G401.6 (cell line): Measurements from ENCODE around the gene DNAJC4.

ENCODE experiments used
- FAIRE-seq: peaks from 2 replicates; lab custom pipeline; 2012; peaks lifted over from hg19 to GRCh38; lab: Jason Lieb, UNC

Gene DNAJC4

DNA sequence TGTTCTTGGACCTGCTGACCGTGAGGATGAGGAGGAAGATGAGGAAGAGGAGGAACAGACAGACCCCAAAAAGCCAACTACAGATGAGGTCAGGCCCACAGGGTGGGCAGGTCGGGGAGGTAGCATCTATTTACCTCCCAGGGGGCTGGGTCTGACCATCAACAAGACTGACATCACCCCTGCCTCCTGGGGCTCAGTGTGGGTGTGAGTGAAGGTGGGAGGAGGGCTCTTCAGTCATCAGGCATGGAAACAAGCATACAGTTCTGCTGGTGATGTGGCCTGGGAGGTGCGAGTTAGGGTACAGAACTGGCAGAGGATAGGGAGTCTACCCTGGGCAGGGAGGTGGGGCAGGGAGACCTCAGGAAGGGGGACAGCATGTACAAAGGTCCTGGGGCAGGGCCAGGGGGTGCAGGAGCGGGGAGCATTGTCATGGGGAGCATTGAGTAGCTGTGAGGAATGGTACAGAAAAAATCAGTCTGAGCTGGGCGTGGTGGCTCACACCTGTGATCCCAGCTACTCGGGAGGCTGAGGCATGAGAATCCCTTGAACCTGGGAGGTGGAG lies 29.9 kb downstream of the DNAJC4 start:
- FAIRE-seq = no peak

DNA sequence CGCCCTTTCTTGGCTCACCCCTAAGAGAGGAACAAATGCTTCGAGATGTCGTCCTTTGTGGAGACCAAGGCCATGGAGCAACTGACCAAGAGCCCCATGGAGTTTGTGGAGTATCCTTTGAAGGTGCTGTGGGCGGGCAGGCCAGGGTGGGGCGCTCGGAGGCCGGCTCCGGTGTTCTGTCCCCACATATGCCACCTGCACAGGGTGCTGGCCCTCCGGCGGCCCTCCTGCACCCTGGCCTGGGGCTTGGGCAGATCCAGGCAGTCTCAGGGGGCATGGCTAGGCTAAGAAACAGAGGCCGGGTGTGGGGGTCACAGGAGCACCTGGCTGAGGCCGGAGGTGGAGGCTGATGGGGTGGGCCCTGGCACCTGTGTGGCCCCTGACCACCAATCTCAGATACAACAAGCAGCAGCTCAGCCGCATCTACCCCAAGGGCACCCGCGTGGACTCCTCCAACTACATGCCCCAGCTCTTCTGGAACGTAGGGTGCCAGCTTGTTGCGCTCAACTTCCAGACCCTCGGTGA lies 31.3 kb downstream of the DNAJC4 start:
- no peak for FAIRE-seq

DNA sequence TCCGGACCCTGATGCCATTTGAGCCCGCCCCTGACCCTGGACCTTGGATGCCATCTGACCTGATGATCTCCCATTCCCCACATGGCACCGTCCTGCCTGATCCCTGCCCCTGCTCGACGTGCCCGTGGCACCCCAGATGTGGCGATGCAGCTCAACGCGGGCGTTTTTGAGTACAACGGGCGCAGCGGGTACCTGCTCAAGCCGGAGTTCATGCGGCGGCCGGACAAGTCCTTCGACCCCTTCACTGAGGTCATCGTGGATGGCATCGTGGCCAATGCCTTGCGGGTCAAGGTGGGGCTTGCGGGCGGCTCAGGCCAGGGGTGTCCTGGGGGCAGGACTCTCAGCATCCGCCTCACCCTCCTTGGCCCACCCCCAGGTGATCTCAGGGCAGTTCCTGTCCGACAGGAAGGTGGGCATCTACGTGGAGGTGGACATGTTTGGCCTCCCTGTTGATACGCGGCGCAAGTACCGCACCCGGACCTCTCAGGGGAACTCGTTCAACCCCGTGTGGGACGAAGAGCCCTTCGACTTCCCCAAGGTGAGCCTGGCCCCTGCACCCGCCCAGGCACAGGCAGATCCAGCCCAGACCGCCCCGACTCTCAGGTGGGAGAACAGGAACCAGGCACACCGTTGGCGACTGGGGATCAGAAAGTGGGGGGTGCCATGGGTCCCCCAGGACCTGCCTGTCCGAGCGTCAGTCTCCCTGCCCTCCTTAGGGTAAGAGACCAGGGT lies 32.1 kb downstream of the DNAJC4 start:
- no peak for FAIRE-seq

DNA sequence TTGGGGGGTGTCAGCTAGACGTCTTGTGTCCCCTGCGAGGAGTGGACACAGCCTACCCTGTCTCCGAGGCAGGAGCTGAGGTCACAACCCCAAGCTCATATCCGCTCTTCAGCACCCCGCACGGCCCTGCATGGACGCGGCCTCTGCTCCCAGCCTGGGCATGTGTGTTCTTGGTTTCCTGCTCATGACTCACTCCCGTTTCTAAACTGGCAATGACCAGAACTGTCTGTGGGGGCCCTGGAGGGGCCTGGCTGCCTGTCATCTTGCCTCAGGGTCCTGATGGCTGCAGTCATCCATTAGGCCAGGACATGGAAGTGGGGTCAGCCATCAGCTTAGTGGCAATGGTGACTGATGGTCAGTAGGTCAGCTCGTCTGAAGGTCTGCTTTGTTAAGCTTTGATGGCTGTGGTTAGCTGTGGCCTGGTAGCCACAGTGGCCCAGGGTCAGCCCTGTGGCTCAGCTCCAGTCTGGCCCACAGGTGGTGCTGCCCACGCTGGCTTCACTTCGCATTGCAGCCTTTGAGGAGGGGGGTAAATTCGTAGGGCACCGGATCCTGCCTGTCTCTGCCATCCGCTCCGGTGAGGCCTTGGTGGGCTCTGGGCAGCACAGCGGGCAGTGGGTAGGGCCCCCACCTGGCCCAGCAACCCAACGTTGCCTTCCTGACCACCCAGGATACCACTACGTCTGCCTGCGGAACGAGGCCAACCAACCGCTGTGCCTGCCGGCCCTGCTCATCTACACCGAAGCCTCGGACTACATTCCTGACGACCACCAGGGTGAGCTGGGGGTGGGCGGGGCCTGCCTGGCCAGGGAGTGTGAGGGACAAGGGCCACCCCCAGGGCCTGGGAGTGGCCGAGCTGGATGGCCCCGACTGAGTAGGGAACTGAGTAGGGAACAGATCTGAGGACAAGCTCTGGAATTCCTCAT lies 32.9 kb downstream of the DNAJC4 start:
- no peak for FAIRE-seq

DNA sequence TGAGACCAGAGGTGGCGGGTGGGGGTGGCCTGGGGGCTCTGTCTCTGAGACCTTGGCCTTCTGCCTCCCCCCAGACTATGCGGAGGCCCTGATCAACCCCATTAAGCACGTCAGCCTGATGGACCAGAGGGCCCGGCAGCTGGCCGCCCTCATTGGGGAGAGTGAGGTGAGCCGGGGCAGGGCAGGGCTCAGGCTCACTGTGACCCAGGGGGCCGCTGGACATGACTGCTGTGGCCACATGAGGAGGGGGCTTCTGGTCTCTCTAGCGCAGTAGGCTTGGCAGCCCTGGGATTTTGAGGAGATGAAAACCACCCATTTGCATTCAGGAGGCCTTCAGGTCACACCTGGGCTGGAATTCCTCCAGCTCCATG lies 33.6 kb downstream of the DNAJC4 start:
- FAIRE-seq = no peak

DNA sequence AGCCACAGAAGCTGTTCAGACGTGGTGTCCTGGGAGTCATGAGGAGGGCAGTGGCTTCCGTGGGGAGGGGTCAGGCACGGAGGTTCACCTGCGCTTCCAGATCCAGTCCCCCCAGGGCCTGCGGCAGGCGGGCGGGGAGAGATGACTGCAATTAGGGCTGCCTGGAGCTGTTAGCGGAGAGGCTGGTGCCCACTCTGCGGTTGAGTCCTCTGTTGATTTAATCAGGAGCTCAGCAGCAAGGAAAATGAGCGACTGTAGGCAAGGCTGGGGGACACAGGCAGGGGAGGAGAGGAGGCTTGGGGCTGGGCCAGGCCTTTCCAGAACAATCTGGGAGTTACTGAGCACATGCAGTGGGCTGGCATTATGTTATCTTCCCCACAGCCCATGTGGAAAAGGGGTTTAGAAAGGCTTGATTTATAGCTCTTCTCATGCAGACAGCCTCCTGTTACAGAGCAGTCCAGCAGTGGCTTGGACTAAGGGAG lies 34.1 kb downstream of the DNAJC4 start:
- FAIRE-seq = no peak

DNA sequence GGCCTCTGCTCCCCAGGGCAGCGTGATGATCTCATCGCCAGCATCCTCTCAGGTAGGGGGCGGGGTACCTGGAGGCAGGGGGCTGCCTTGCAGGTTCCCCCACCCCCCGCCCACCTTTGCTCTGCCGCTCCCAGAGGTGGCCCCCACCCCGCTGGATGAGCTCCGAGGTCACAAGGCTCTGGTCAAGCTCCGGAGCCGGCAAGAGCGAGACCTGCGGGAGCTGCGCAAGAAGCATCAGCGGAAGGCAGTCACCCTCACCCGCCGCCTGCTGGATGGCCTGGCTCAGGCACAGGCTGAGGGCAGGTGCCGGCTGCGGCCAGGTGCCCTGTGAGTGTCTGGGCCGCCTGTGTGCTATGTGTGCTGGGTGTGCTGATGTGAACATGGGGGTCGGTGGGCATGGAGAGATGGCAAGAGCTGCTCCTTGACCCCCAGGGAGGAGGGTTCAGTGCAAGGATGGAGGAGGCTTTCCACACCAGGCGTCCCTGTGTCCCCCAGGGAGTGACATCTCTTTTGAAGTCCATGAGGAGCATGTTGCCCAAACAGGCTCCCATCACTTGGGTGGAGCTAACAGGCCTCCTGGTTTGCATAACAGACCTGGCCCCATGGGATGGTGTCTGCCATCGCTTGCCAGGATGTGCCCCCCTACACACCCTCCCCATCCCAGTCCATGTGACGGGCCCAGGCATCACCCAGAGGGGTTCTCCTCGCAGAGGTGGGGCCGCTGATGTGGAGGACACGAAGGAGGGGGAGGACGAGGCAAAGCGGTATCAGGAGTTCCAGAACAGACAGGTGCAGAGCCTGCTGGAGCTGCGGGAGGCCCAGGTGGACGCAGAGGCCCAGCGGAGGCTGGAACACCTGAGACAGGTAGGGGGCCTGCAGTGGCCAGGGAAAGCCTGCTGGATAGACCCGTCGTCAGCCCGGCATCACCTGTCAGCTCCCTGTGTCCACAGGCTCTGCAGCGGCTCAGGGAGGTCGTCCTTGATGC lies 35.1 kb downstream of the DNAJC4 start:
- FAIRE-seq = no peak

DNA sequence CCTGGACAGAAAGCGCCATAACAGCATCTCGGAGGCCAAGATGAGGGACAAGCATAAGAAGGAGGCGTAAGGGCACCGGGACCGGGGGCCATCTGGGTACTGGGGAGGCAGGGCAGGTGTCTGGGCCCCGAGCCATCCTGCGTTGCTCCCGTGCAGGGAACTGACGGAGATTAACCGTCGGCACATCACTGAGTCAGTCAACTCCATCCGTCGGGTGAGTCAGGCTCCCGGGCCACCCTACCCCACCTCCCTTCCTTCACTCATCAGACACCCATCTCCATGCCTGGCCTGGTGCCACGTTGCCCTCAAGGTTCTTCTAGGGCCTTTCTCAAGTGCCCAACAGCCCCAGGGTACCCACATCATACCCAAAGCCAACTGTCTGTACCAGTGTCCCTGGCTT lies 36.0 kb downstream of the DNAJC4 start:
- FAIRE-seq = no peak

DNA sequence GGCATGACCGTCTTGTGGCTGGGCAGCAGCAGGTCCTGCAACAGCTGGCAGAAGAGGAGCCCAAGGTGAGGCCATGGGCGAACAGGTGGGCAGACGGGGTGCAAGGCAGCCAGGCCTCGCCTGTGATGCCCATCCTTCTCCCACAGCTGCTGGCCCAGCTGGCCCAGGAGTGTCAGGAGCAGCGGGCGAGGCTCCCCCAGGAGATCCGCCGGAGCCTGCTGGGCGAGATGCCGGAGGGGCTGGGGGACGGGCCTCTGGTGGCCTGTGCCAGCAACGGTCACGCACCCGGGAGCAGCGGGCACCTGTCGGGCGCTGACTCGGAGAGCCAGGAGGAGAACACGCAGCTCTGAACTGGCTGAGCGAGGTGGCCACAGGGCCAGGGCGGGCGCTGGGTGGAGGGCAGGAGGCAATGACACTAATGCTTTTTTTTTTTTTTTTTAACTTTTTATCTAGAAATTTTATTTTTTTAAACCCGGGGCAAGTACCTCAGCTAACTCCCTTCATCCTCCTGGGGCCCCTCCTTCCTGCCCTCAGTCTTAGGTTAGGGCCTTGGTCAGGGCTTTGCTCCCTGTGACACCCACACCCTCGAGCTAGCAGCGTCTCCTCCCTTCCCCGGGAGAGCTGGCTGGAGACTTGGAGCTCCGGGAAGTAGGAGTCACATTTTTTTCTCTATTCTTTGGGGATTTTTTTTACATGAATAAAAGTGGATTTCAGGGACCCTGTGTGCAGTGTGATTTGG lies 37.0 kb downstream of the DNAJC4 start:
- FAIRE-seq = no peak

DNA sequence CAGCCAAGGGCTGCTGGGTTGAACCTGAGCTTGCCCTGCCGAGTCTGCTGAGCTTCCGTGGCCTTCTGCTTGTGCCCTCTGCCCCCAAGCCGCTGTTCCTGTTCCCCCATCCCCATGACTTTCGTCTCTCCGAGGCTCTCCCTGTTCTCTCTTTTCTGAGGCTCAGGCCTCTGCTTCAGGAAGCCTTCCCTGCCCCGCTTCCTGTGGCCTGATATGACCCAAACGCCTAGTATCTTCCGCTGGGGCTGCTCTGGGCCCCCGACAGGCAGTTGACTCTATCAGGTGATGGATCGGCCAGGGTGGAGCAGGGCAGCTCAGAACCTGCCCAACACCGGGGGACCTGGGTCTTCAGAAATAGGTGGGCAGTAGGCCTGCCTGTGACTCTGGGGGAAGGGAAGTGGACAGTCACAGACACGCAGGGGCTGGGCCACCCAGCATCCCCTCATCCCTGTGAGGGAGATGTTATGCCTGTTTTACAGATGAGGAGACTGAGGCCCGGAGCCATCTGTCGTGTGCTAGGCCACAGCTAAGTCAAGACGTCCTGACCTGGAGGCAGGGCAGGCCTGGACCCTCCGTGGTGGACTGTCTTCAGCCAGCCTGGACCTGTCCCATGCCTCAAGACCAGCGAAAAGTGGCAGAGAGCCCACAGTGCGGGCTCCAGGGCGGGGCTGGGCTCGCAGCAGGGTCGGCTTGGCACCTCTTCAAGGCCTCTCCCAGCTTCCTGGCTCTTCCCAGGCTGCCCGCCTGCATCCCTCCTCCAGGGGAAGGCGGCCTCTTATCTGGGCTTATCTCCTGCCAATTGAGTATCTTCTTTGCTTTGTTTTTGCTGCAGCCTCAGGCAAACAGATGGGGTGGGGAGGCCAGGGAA lies 37.9 kb downstream of the DNAJC4 start:
- no peak for FAIRE-seq

DNA sequence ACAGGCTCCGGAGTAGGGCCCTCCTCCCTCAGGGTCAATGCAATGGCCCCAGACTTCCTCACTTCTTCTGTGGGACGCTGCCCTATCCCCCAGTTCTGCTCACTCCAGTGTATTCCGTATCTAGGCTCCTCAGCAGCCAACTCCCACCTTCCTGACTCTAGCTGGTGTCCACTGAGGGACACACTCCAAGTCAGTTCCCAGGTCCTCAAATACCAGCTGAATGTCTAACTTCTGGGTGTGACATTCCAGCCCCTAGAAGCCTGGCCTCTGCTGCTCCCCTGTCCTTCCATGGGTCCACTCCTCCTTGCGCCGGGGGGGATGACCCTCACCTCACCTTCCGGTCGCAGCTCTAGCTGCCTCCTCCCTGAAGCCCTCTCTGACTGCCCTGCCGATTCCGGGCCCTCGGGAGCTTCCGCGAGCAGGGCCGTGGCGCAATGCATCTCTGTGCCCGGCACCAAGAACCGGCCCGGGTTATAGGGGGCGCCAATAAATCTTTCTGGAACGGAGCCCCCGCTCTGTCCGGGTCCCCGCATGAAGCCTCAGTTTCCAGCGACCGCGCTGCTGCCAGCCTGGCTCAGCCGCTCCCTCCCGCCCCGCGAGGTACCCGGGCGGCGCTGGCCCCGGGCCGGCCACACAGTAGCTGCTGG lies 38.7 kb downstream of the DNAJC4 start:
- no peak for FAIRE-seq

DNA sequence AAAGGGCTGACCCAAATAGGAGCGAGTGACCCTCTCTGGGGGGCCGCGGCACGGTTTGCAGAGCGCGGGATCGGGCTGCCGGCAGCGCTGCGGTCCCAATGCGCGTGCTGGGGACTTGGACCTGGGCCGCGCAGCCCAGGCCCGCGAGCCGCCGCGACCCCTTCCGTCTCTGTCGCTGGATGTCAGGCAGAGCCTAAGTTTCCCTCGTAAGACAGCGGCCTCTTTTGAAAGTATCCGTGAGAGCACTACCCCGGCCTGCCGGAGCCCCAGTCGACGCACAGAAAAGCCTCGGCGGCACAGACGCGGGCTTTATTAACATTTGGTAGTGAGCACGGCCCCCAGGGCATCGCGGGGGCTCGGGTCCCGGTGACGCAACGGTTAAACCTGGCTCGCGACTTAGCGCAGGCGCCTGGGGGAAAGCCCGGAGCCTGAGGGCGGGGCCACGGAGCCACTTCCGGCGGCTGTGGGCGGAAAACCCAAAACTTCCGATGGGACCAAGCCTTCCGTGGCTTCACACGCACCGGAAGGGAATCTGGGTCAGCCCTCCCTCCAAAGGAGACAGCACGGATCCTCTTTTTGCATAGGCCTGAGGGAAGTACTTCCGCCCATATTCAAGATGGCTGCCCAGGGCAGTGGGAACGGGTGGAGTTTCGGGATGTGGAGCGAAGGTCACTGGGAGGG lies 39.3 kb downstream of the DNAJC4 start:
- FAIRE-seq = peak; percentile 98

DNA sequence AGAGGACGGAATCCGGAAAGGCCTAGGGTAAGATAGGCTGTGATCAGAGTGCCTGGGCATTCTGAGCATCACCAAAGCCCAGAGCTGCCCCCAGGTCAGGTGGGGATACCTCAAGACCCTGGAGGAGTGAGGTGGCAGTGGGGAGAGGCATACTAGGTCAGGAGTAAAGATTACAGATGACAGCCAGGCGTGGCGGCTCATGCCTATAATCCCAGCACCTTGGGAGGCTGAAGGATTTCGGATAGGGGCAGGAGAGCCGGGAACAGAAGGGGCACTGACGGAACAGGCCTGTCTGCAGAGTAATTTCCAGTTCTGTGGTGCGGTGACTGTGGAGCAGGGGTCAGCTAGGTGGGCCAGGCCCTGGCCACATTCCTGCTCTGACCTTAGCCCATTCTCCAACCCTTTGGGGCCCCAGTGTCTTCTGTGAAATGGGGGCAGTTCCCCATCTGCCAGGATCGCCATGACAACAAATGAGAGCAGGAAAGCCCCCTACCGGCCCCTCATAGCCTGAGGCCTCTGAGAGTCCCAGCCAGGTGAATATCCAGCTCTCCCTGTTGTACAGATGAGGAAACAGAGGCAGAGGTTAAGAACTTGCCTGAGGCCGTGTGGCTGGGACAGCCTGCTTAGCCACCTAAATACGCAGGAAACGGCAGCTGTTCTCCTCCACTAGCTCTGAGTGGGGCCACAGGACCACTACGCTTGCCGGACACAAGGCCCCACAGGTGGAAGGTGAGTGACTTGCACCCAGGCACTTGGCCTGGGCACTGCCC lies 44.9 kb downstream of the DNAJC4 start:
- FAIRE-seq = no peak

DNA sequence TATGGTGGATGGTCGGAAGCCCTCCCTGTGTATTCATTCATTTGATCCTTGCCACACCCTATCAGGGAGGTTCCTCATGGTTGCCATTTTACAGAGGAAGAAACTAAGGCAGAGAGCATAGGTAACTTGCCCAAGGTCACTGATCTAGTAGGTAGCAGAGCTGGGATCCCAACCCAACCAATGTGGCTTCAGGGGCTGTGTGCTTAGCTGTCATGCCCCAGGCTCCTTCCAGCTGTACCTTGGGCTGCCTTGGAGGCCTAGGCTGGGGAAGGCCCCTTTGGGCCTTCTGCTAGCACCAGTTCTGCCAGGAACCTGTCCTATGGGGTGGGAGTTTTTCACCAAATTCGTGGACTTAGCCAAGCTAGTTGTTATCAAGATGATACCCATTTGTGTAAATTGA lies 45.5 kb downstream of the DNAJC4 start:
- FAIRE-seq = no peak

DNA sequence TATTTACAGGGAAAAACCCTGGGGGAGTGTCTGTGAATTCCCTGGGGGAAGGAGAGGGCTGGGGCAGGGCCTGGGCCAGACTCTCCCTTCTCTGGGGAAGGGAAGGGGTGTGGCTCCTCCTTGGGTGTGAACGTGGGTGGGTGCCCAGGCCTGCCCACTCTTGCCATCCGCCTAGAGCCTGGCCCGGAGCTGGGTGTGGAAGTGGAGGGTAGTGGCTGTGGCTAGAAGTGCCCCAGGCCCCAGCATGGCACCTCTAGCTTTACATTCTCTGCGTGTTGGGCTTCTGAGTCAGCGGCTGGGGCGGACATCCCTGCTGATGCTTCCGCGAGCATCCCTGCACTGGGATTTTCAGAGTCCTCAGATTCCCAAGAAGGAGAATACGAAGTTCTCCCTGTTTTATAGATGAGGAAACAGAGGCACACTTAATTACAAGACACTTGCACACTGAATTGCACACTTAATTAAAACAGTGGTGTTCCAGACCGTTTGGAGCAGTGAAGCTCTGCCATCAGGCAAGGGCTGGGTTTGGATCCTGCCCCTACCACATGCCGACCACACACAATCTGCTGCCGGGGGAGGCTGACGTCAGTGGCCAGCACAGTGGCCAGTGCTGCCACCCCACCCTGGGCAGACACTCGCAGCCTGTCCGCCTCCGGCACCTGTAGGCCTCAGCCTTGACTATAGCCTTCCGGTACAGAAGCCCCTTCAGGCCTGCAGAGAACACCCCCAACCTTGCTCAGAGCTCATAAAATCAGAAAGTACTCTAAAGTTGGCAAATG lies 46.5 kb downstream of the DNAJC4 start:
- FAIRE-seq = no peak

DNA sequence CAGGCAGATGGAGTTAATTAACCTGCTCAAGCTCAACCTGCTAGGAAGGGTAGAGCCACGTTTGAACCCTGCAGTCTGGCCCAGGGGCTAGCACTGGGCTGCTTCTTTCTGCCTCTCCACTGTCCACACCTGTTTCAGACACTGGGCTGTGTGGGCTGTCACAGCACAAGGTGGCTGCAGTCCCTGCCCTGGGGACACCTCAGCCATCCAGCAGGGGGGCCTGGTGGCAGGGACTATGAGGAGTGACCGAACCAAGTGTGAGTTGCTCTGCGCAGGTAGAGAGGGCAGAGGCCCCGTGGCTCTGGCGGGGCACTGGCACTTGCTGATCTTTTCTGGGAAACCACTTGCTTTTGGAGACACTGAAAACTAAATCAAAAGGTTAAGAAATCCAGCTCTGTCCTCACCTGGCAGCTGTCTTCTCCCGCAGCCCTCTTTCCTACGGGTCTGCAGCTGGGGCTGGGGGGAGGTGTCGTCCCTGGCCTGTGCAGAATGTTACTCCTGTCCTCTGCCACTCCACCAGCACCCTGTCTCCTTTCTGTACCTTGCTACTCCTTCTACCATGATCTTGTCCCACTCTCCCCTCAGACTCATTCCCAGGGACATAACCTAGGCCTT lies 48.3 kb downstream of the DNAJC4 start:
- no peak for FAIRE-seq
